Measurements from ENCODE around the gene PPP1R12B.
"Not testable (repeated sequence)": the region's sequence is repeated elsewhere in the genome, so short reads cannot be mapped to it uniquely, and the experiment has no call there.

DNA sequence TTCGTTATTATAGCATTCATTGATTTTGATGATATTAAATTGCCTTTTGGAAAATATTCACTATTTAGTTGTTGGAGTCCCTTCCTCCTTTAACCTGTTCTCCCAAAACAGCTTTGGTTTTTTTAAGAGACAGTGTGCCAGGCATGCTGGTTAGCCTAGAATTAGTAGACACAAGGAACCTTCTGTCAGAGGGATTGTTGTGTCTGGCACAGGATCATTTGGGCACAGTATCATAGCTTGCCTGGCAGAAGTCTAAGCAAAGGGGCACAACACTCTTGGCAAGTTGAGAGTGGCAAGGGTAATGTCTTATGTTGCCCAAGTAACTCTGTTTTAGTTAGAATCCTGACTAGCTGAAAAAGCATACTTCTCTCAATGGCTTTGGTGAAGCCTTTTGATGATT is 49.9 kb downstream of the PPP1R12B start:
- TF ChIP-seq, protein P1, sequence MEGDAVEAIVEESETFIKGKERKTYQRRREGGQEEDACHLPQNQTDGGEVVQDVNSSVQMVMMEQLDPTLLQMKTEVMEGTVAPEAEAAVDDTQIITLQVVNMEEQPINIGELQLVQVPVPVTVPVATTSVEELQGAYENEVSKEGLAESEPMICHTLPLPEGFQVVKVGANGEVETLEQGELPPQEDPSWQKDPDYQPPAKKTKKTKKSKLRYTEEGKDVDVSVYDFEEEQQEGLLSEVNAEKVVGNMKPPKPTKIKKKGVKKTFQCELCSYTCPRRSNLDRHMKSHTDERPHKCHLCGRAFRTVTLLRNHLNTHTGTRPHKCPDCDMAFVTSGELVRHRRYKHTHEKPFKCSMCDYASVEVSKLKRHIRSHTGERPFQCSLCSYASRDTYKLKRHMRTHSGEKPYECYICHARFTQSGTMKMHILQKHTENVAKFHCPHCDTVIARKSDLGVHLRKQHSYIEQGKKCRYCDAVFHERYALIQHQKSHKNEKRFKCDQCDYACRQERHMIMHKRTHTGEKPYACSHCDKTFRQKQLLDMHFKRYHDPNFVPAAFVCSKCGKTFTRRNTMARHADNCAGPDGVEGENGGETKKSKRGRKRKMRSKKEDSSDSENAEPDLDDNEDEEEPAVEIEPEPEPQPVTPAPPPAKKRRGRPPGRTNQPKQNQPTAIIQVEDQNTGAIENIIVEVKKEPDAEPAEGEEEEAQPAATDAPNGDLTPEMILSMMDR (IDR thresholded peaks at IDR 0.05) = not testable (repeated sequence)
- not testable (repeated sequence) for TF ChIP-seq POLR2AphosphoS5 (IDR thresholded peaks at IDR 0.05; ENCODE audit: low read depth, low read length); TCF7L2 (IDR thresholded peaks at IDR 0.05; ENCODE audit: low read depth, low read length); SIN3A (IDR thresholded peaks at IDR 0.05; ENCODE audit: borderline replicate concordance, insufficient read depth, low read depth, low read length)
- TF ChIP-seq, protein P2, sequence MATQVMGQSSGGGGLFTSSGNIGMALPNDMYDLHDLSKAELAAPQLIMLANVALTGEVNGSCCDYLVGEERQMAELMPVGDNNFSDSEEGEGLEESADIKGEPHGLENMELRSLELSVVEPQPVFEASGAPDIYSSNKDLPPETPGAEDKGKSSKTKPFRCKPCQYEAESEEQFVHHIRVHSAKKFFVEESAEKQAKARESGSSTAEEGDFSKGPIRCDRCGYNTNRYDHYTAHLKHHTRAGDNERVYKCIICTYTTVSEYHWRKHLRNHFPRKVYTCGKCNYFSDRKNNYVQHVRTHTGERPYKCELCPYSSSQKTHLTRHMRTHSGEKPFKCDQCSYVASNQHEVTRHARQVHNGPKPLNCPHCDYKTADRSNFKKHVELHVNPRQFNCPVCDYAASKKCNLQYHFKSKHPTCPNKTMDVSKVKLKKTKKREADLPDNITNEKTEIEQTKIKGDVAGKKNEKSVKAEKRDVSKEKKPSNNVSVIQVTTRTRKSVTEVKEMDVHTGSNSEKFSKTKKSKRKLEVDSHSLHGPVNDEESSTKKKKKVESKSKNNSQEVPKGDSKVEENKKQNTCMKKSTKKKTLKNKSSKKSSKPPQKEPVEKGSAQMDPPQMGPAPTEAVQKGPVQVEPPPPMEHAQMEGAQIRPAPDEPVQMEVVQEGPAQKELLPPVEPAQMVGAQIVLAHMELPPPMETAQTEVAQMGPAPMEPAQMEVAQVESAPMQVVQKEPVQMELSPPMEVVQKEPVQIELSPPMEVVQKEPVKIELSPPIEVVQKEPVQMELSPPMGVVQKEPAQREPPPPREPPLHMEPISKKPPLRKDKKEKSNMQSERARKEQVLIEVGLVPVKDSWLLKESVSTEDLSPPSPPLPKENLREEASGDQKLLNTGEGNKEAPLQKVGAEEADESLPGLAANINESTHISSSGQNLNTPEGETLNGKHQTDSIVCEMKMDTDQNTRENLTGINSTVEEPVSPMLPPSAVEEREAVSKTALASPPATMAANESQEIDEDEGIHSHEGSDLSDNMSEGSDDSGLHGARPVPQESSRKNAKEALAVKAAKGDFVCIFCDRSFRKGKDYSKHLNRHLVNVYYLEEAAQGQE (IDR thresholded peaks at IDR 0.05; ENCODE audit: insufficient read depth in 1 of 2, low read depth in 2 of 2, low read length in 1 of 2) = not testable (repeated sequence)

All from Panc1 (cell line).